ENCODE measurements around the gene DOCK4.

DNA sequence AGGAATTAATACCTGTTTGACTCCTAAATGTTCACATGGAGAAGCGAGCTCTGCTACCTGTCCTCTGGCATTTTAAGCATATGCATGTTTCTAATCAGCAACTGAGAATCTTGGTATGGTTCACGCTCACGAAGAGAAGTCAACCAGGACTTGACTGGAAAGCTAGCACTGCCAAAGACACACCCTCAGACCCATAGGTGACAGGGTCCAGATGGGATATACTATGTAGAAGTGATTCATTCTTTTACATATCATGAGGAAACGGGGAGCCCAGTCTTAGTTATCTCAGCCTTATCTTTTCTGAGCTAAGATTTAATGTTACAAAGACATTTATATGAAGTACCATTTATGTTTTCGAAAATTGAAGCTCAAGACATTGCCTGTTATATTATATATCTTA is 313.0 kb downstream of the DOCK4 start:
- TF ChIP-seq, protein P1, sequence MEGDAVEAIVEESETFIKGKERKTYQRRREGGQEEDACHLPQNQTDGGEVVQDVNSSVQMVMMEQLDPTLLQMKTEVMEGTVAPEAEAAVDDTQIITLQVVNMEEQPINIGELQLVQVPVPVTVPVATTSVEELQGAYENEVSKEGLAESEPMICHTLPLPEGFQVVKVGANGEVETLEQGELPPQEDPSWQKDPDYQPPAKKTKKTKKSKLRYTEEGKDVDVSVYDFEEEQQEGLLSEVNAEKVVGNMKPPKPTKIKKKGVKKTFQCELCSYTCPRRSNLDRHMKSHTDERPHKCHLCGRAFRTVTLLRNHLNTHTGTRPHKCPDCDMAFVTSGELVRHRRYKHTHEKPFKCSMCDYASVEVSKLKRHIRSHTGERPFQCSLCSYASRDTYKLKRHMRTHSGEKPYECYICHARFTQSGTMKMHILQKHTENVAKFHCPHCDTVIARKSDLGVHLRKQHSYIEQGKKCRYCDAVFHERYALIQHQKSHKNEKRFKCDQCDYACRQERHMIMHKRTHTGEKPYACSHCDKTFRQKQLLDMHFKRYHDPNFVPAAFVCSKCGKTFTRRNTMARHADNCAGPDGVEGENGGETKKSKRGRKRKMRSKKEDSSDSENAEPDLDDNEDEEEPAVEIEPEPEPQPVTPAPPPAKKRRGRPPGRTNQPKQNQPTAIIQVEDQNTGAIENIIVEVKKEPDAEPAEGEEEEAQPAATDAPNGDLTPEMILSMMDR (IDR thresholded peaks at IDR 0.05; ENCODE audit: low read depth, low read length, missing input control), result no peak
- TF ChIP-seq, protein P2, sequence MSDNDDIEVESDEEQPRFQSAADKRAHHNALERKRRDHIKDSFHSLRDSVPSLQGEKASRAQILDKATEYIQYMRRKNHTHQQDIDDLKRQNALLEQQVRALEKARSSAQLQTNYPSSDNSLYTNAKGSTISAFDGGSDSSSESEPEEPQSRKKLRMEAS (IDR thresholded peaks at IDR 0.05), result no peak
- no peak for TF ChIP-seq TAF1 (conservative IDR thresholded peaks at IDR 0.05)
- TF ChIP-seq, protein P3, sequence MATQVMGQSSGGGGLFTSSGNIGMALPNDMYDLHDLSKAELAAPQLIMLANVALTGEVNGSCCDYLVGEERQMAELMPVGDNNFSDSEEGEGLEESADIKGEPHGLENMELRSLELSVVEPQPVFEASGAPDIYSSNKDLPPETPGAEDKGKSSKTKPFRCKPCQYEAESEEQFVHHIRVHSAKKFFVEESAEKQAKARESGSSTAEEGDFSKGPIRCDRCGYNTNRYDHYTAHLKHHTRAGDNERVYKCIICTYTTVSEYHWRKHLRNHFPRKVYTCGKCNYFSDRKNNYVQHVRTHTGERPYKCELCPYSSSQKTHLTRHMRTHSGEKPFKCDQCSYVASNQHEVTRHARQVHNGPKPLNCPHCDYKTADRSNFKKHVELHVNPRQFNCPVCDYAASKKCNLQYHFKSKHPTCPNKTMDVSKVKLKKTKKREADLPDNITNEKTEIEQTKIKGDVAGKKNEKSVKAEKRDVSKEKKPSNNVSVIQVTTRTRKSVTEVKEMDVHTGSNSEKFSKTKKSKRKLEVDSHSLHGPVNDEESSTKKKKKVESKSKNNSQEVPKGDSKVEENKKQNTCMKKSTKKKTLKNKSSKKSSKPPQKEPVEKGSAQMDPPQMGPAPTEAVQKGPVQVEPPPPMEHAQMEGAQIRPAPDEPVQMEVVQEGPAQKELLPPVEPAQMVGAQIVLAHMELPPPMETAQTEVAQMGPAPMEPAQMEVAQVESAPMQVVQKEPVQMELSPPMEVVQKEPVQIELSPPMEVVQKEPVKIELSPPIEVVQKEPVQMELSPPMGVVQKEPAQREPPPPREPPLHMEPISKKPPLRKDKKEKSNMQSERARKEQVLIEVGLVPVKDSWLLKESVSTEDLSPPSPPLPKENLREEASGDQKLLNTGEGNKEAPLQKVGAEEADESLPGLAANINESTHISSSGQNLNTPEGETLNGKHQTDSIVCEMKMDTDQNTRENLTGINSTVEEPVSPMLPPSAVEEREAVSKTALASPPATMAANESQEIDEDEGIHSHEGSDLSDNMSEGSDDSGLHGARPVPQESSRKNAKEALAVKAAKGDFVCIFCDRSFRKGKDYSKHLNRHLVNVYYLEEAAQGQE (IDR thresholded peaks at IDR 0.05), result no peak

All from liver (tissue), 3 donors.